ENCODE data around the gene PRAMEF1.

The PRAMEF1 gene

DNA sequence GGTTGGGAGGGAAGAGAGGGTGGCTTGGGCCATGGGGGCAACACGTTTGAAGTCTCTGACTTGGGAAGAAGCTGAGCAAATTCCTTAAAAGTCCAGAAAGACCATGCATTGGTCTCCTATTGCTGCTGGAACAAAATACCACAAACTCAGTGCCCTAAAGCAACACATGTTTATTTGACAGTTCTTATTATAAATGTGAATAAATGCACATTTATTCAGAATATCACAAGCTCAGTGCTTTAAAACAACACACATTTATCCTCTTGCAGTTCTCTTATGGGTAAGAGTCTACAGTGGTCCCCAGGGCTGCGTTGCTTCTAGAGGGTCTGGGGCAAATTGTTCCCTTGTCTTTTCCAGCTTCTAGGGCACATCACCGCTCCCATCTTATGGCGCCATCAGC, 27.7 kb upstream of the PRAMEF1 start:
- no peak overlapping the region for H3K9ac ChIP-seq (ENCODE audit: low read depth, low read length, poor library complexity, severe bottlenecking)
- no peaks in the 10 kb centered on the region for H3F3A ChIP-seq (ENCODE audit: low read depth)
- no peaks in the 10 kb centered on the region for H3K9me2 ChIP-seq (replicated peaks; ENCODE audit: low read depth, low read length)
- no peaks in the 10 kb centered on the region for H3K4me1 ChIP-seq (ENCODE audit: insufficient read depth, low read length, poor library complexity, severe bottlenecking)
- H3K27me3 ChIP-seq (ENCODE audit: insufficient read depth, low read length, poor library complexity, severe bottlenecking), result no peaks in the 10 kb centered on the region
- H3K79me2 ChIP-seq (ENCODE audit: insufficient read depth, low read length), result no peaks in the 10 kb centered on the region
- H3K4me2 ChIP-seq (ENCODE audit: low read depth, low read length, poor library complexity, severe bottlenecking), result no peak overlapping the region
- H3K36me3 ChIP-seq (ENCODE audit: insufficient read depth, low read length), result no peaks in the 10 kb centered on the region
- no peak overlapping the region for H2AFZ ChIP-seq (ENCODE audit: low read length)
- H4K20me1 ChIP-seq (ENCODE audit: insufficient read depth, low read length, poor library complexity, severe bottlenecking), result no peaks in the 10 kb centered on the region
- TF ChIP-seq, protein P1, sequence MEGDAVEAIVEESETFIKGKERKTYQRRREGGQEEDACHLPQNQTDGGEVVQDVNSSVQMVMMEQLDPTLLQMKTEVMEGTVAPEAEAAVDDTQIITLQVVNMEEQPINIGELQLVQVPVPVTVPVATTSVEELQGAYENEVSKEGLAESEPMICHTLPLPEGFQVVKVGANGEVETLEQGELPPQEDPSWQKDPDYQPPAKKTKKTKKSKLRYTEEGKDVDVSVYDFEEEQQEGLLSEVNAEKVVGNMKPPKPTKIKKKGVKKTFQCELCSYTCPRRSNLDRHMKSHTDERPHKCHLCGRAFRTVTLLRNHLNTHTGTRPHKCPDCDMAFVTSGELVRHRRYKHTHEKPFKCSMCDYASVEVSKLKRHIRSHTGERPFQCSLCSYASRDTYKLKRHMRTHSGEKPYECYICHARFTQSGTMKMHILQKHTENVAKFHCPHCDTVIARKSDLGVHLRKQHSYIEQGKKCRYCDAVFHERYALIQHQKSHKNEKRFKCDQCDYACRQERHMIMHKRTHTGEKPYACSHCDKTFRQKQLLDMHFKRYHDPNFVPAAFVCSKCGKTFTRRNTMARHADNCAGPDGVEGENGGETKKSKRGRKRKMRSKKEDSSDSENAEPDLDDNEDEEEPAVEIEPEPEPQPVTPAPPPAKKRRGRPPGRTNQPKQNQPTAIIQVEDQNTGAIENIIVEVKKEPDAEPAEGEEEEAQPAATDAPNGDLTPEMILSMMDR (conservative IDR thresholded peaks at IDR 0.05; ENCODE audit: low read length), result no peak
- no peak for TF ChIP-seq EZH2phosphoT487 (IDR thresholded peaks at IDR 0.05; ENCODE audit: borderline replicate concordance)
- H3K4me3 ChIP-seq (ENCODE audit: low read length, poor library complexity, severe bottlenecking), result no peak overlapping the region
- H3K9me3 ChIP-seq (ENCODE audit: insufficient read depth, low read depth, low read length), result no peaks in the 10 kb centered on the region

DNA sequence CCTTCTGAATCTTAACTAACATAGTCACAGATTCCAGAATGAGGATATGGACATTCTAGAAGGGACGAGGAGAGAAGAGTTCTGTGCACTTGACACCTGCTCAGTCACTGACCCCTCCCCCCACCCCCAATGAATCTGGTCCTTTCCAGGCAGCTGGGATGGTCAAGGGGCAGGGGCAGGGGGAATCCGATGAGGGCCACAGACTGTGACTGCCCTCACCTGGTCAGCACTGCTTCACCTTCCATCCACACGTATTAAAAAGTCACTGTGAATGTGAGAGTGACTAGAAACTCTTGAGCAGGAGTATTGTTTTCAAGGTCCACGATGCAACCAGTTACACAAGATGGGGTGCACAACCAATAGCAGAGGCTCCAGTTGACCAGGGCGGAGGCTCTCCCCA, 27.2 kb upstream of the PRAMEF1 start:
- no peaks in the 10 kb centered on the region for H4K20me1 ChIP-seq (ENCODE audit: insufficient read depth, low read length, poor library complexity, severe bottlenecking)
- H3K9me2 ChIP-seq (replicated peaks; ENCODE audit: low read depth, low read length), result no peaks in the 10 kb centered on the region
- H3K36me3 ChIP-seq (ENCODE audit: insufficient read depth, low read length), result no peaks in the 10 kb centered on the region
- H3K4me2 ChIP-seq (ENCODE audit: low read depth, low read length, poor library complexity, severe bottlenecking), result no peak overlapping the region
- H3K9ac ChIP-seq (ENCODE audit: low read depth, low read length, poor library complexity, severe bottlenecking), result no peak overlapping the region
- H3K79me2 ChIP-seq (ENCODE audit: insufficient read depth, low read length), result no peaks in the 10 kb centered on the region
- TF ChIP-seq, protein P1 (conservative IDR thresholded peaks at IDR 0.05; ENCODE audit: low read length), result no peak
- TF ChIP-seq EZH2phosphoT487 (IDR thresholded peaks at IDR 0.05; ENCODE audit: borderline replicate concordance), result no peak
- no peaks in the 10 kb centered on the region for H3K9me3 ChIP-seq (ENCODE audit: insufficient read depth, low read depth, low read length)
- no peaks in the 10 kb centered on the region for H3F3A ChIP-seq (ENCODE audit: low read depth)
- no peaks in the 10 kb centered on the region for H3K27me3 ChIP-seq (ENCODE audit: insufficient read depth, low read length, poor library complexity, severe bottlenecking)
- H2AFZ ChIP-seq (ENCODE audit: low read length), result no peak overlapping the region
- H3K4me1 ChIP-seq (ENCODE audit: insufficient read depth, low read length, poor library complexity, severe bottlenecking), result no peaks in the 10 kb centered on the region
- H3K4me3 ChIP-seq (ENCODE audit: low read length, poor library complexity, severe bottlenecking), result no peak overlapping the region

DNA sequence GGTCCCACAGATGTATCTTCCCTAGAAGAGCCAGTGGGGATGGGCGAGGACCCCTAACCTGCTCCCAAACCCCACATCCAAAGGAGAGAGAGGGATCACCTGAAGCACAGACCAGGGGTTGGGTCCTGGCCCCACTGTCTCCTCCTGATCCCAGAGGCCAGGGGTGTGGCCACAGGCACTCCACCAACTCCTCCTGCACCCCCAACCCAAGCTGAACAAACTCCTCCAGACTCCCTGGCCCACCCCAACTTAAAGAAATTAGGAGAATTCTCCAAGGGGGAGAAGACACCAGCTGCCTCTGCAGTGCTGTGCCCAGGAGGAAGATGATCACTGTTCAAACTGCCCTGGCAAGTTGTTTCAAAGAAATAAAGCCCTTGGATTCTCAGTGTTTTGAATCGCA, 22.2 kb upstream of the PRAMEF1 start:
- H3K9ac ChIP-seq (ENCODE audit: low read depth, low read length, poor library complexity, severe bottlenecking), result no peak overlapping the region
- no peaks in the 10 kb centered on the region for H3K79me2 ChIP-seq (ENCODE audit: insufficient read depth, low read length)
- no peaks in the 10 kb centered on the region for H3K4me1 ChIP-seq (ENCODE audit: insufficient read depth, low read length, poor library complexity, severe bottlenecking)
- TF ChIP-seq, protein P1 (conservative IDR thresholded peaks at IDR 0.05; ENCODE audit: low read length), result no peak
- no peak for TF ChIP-seq EZH2phosphoT487 (IDR thresholded peaks at IDR 0.05; ENCODE audit: borderline replicate concordance)
- H3K9me3 ChIP-seq (ENCODE audit: insufficient read depth, low read depth, low read length), result no peaks in the 10 kb centered on the region
- no peaks in the 10 kb centered on the region for H3K36me3 ChIP-seq (ENCODE audit: insufficient read depth, low read length)
- H3K4me3 ChIP-seq (ENCODE audit: low read length, poor library complexity, severe bottlenecking), result no peak overlapping the region
- no peaks in the 10 kb centered on the region for H3K27me3 ChIP-seq (ENCODE audit: insufficient read depth, low read length, poor library complexity, severe bottlenecking)
- H3K9me2 ChIP-seq (replicated peaks; ENCODE audit: low read depth, low read length), result no peaks in the 10 kb centered on the region
- no peaks in the 10 kb centered on the region for H4K20me1 ChIP-seq (ENCODE audit: insufficient read depth, low read length, poor library complexity, severe bottlenecking)
- H3K4me2 ChIP-seq (ENCODE audit: low read depth, low read length, poor library complexity, severe bottlenecking), result no peak overlapping the region
- no peaks in the 10 kb centered on the region for H3F3A ChIP-seq (ENCODE audit: low read depth)
- H2AFZ ChIP-seq (ENCODE audit: low read length), result no peak overlapping the region

All from Loucy (cell line).